A172 (cell line): ENCODE results near the gene SAP30BP. TPM values are rescaled to one million over a fixed set of nuclear protein-coding genes. Genes with fewer than 3 reads are reported as not detected.
A peak's percentile ranks its signal among the peaks of the same experiment; 100 is the strongest.

Experiments used
- DNase-seq: peaks from one replicate; pipeline ENCODE4 v3.0.0-alpha.2; 2015; ENCODE audit warnings: low spot score
- total RNA-seq: library from RNA; depleted of rRNA; stranded (reverse); fragments of >200 nt; shearing (Covaris generic); gene quantifications from 2 replicates; pipeline ENCODE4 v1.2.3, GENCODE V29; 2014

Gene SAP30BP
- total RNA-seq, 1 experiment from 2014 or later, result 169 TPM

GRCh38 chr17:75647061-75647460 is 20.1 kb upstream of the SAP30BP start:
- no peak for DNase-seq

- no peak for DNase-seq
Observed at GRCh38 chr17:75647921-75648320, 19.2 kb upstream of the SAP30BP start.

GRCh38 chr17:75649687-75650086 is 17.5 kb upstream of the SAP30BP start:
- DNase-seq, result no peak

- no peak for DNase-seq
Observed at GRCh38 chr17:75650874-75651273, 16.3 kb upstream of the SAP30BP start.

- DNase-seq, result no peak
Observed at GRCh38 chr17:75652341-75652740, 14.8 kb upstream of the SAP30BP start.

- DNase-seq, result peak; percentile 37
Observed at GRCh38 chr17:75652934-75653549, 14.1 kb upstream of the SAP30BP start.

- DNase-seq, result no peak
Observed at GRCh38 chr17:75654176-75654575, 13.0 kb upstream of the SAP30BP start.

GRCh38 chr17:75658237-75658636 is 8.9 kb upstream of the SAP30BP start:
- DNase-seq, result no peak

- no peak for DNase-seq
Observed at GRCh38 chr17:75661531-75661930, 5.6 kb upstream of the SAP30BP start.

GRCh38 chr17:75662511-75662910 is 4.6 kb upstream of the SAP30BP start:
- no peak for DNase-seq

GRCh38 chr17:75664099-75664549 is 3.0 kb upstream of the SAP30BP start:
- DNase-seq, result no peak

GRCh38 chr17:75665981-75666380 is 1.2 kb upstream of the SAP30BP start:
- DNase-seq, result no peak

GRCh38 chr17:75667825-75668224 is 687 bp downstream of the SAP30BP start:
- DNase-seq, result no peak

GRCh38 chr17:75668489-75668888 is 1.4 kb downstream of the SAP30BP start:
- no peak for DNase-seq

GRCh38 chr17:75670868-75671267 is 3.7 kb downstream of the SAP30BP start:
- no peak for DNase-seq

GRCh38 chr17:75672011-75672410 is 4.9 kb downstream of the SAP30BP start:
- DNase-seq, result no peak

- peak; percentile 55 for DNase-seq
Observed at GRCh38 chr17:75673487-75673886, 6.3 kb downstream of the SAP30BP start.

- DNase-seq, result no peak
Observed at GRCh38 chr17:75676461-75676860, 9.3 kb downstream of the SAP30BP start.

- DNase-seq, result peak; percentile 74
Observed at GRCh38 chr17:75679706-75680211, 12.6 kb downstream of the SAP30BP start.

GRCh38 chr17:75680431-75680830 is 13.3 kb downstream of the SAP30BP start:
- DNase-seq, result no peak

GRCh38 chr17:75681289-75681688 is 14.2 kb downstream of the SAP30BP start:
- peak; percentile 56 for DNase-seq

- peak; percentile 96 for DNase-seq
Observed at GRCh38 chr17:75683583-75683982, 16.4 kb downstream of the SAP30BP start.

GRCh38 chr17:75684249-75684648 is 17.1 kb downstream of the SAP30BP start:
- peak; percentile 68 for DNase-seq

- peak; percentile 77 for DNase-seq
Observed at GRCh38 chr17:75684924-75685323, 17.8 kb downstream of the SAP30BP start.
